GM12878 (cell line): Measurements from ENCODE around the gene SLC8B1. TPM values are rescaled to one million over a fixed set of nuclear protein-coding genes. Genes with fewer than 3 reads are reported as not detected.

Experiments used
- CBX5 ChIP-seq: sonication (generic); IDR thresholded peaks from 2 replicates; pipeline ENCODE4 v1.6.1; 2016; ENCODE audit warnings: low read depth, moderate library complexity, mild to moderate bottlenecking, inconsistent platforms
- ETV6 ChIP-seq, 2 experiments: fragments of 450-650 bp in 1 of 2; IDR thresholded peaks in 1 of 2; conservative IDR thresholded peaks in 1 of 2; 2 replicates each; pipeline ENCODE4 v1.6.1; 2014; ENCODE audit warnings: antibody characterized with exemption in 1 of 2, borderline replicate concordance in 1 of 2, low read depth in 1 of 2, mild to moderate bottlenecking in 1 of 2, moderate library complexity in 1 of 2
- NFXL1 ChIP-seq: fragments of 450-650 bp; IDR thresholded peaks from 2 replicates; pipeline ENCODE4 v1.6.1; 2017; ENCODE audit warnings: antibody characterized with exemption, mild to moderate bottlenecking, borderline replicate concordance
- PML ChIP-seq: IDR thresholded peaks from 2 replicates; pipeline ENCODE4 v1.6.1; 2012; ENCODE audit warnings: low read length, inconsistent platforms
- PRDM15 ChIP-seq: fragments of 450-650 bp; formaldehyde crosslinking; IDR thresholded peaks from 2 replicates; pipeline ENCODE4 v1.4.0; 2020; ENCODE audit warnings: mild to moderate bottlenecking, moderate library complexity
- USF2 ChIP-seq: IDR thresholded peaks from 2 replicates; pipeline ENCODE4 v1.6.1; 2011; ENCODE audit warnings: low read depth, low read length, improper control_type of control experiment, borderline replicate concordance
- ZNF384 ChIP-seq: IDR thresholded peaks from 2 replicates; pipeline ENCODE4 v1.6.1; 2012; ENCODE audit warnings: low read depth, mild to moderate bottlenecking, low read length, improper control_type of control experiment, borderline replicate concordance
- polyA plus RNA-seq, 11 experiments: library from polyadenylated mRNA; depleted of rRNA in 4 of 11; unstranded in 6 of 11; stranded (reverse) in 5 of 11; fragments of >200 nt; fragmentation: Nextera tagmentation in 4 of 11; fragmentation: Illumina TruSeq in 1 of 11; extraction: Ambion mirVana in 4 of 11; extraction: Trizol in 1 of 11; gene quantifications; 1 replicate in 1 of 11; 2 replicates in 10 of 11; pipeline versions ENCODE4 v1.2.1 to v1.2.3, GENCODE V29; 2011 to 2016; ENCODE audit warnings: inconsistent platforms in 2 of 11, missing spikeins in 2 of 11, low read depth in 1 of 11
- total RNA-seq, 4 experiments: library from RNA; depleted of rRNA in 3 of 4; stranded (reverse); fragments of >200 nt in 3 of 4; fragmentation: Illumina TruSeq in 1 of 4; extraction: Trizol in 1 of 4; gene quantifications; 2 replicates each; pipeline versions ENCODE4 v1.2.1 to v1.2.3, GENCODE V29; 2013 to 2021

SLC8B1 gene
- total and polyA plus RNA-seq, 10 of the 15 experiments (the other 5 are each of a cell fraction or from before 2014, with no cell fraction given) = 0.18 to 12.3 (median 6.8) TPM

- TF ChIP-seq ZNF384 (no peak), CBX5 (no peak), PRDM15 (CRISPR knock-in tag) (no peak), NFXL1 (no peak), ETV6 (conservative IDR thresholded peaks at IDR 0.05 in 1 of 2, IDR thresholded peaks at IDR 0.05 in 1 of 2; ENCODE audit: borderline replicate concordance in 1 of 2, low read depth in 1 of 2) (no peak), USF2 (no peak), PML (no peak)
Measured at GRCh38 chr12:113320401-113320800, 14.5 kb downstream of the SLC8B1 start (continued).
